MM.1S (cell line): ENCODE measurements around the gene TMEM121B.

ENCODE experiments used
- DNase-seq: peaks from one replicate; pipeline ENCODE4 v3.0.0-alpha.2; 2015
- H2AFZ ChIP-seq: fragments of 300-600 bp; sonication (generic); 2 replicates; pipeline ENCODE4 v1.6.0; 2016; ENCODE audit warnings: antibody characterized with exemption, low read length
- H3F3A ChIP-seq: fragments of 300-600 bp; sonication (generic); 2 replicates; pipeline ENCODE4 v1.6.1; 2016; ENCODE audit warnings: mild to moderate bottlenecking, antibody characterized with exemption, low read length, moderate library complexity, mixed read lengths; ENCODE audit not compliant: insufficient read depth
- H3K27ac ChIP-seq: fragments of 300-600 bp; sonication (generic); 2 replicates; pipeline ENCODE4 v1.5.1; 2016; ENCODE audit warnings: mild to moderate bottlenecking, low read length
- H3K27me3 ChIP-seq: fragments of 300-600 bp; sonication (generic); replicated peaks from 2 replicates; pipeline ENCODE4 v1.6.0; 2016; ENCODE audit warnings: low read length; ENCODE audit not compliant: insufficient read depth
- H3K36me3 ChIP-seq: fragments of 300-600 bp; sonication (generic); replicated peaks from 2 replicates; pipeline ENCODE4 v1.6.1; 2016; ENCODE audit warnings: mild to moderate bottlenecking, low read length, mixed read lengths; ENCODE audit not compliant: insufficient read depth
- H3K4me1 ChIP-seq: fragments of 300-600 bp; sonication (generic); 2 replicates; pipeline ENCODE4 v1.6.1; 2016; ENCODE audit warnings: low read length, mixed read lengths
- H3K4me2 ChIP-seq: fragments of 300-600 bp; sonication (generic); 2 replicates; pipeline ENCODE4 v1.6.0; 2016; ENCODE audit warnings: low read depth, low read length
- H3K4me3 ChIP-seq: fragments of 300-600 bp; sonication (generic); 2 replicates; pipeline ENCODE4 v1.5.1; 2016; ENCODE audit warnings: low read length, mixed read lengths
- H3K79me2 ChIP-seq: fragments of 300-600 bp; sonication (generic); 2 replicates; pipeline ENCODE4 v1.6.1; 2016; ENCODE audit warnings: mixed run types, low read length, mixed read lengths
- H3K9ac ChIP-seq: fragments of 300-600 bp; sonication (generic); 2 replicates; pipeline ENCODE4 v1.6.1; 2016; ENCODE audit warnings: low read length, mixed read lengths
- H3K9me2 ChIP-seq: fragments of 300-600 bp; sonication (generic); replicated peaks from 2 replicates; pipeline ENCODE4 v1.6.1; 2016; ENCODE audit warnings: mild to moderate bottlenecking, low read length, mixed read lengths; ENCODE audit not compliant: insufficient read depth
- H3K9me3 ChIP-seq: fragments of 300-600 bp; sonication (generic); replicated peaks from 2 replicates; pipeline ENCODE4 v1.6.1; 2016; ENCODE audit warnings: mild to moderate bottlenecking, low read length, mixed read lengths; ENCODE audit not compliant: insufficient read depth
- H4K20me1 ChIP-seq: fragments of 300-600 bp; sonication (generic); 2 replicates; pipeline ENCODE4 v1.6.1; 2016; ENCODE audit warnings: mild to moderate bottlenecking, low read length, moderate library complexity, mixed read lengths; ENCODE audit not compliant: insufficient read depth
- EZH2 ChIP-seq: fragments of 300-600 bp; sonication (generic); optimal IDR thresholded peaks from 2 replicates; pipeline ENCODE3; 2017; ENCODE audit warnings: low read depth, mild to moderate bottlenecking, antibody characterized with exemption, low read length, mixed read lengths
- EZH2phosphoT487 ChIP-seq: fragments of 300-600 bp; sonication (generic); IDR thresholded peaks from 2 replicates; pipeline ENCODE4 v1.6.1; 2018; ENCODE audit warnings: antibody characterized with exemption, low read length
- TF ChIP-seq, protein P1 (sequence below): fragments of 300-600 bp; sonication (generic); IDR thresholded peaks from 2 replicates; pipeline ENCODE4 v1.5.1; 2016; ENCODE audit warnings: antibody characterized with exemption, low read length, mixed read lengths

Gene TMEM121B

DNA sequence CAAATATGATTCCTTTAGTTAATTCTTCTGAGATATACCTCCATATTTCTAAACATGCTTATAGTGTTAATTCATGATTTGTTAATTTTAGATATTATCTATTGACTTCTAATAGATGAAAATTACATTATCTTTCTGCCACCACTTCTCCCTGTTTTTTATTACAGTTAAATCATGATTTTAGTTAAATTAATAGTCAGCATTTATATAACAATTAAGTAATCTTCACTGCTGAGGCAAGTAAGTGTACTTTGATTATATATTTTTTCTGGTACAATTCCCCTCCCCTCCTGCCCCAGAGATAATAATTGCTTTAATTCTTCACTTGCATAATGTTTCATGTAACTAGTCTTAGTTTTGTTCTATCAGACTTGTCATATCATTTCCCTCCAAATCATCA, 30.6 kb downstream of the TMEM121B start:
- no peak overlapping the region for H3K27ac ChIP-seq
- no peak for DNase-seq
- no peaks in the 10 kb centered on the region for H3K9me2 ChIP-seq
- H3K9ac ChIP-seq: no peak overlapping the region
- H3K4me2 ChIP-seq: no peak overlapping the region
- H3K9me3 ChIP-seq: no peaks in the 10 kb centered on the region
- H3K4me1 ChIP-seq: peaks cover 22% of the 10 kb centered on the region
- TF ChIP-seq EZH2phosphoT487: no peak
- TF ChIP-seq EZH2: no peak
- TF ChIP-seq, protein P1, sequence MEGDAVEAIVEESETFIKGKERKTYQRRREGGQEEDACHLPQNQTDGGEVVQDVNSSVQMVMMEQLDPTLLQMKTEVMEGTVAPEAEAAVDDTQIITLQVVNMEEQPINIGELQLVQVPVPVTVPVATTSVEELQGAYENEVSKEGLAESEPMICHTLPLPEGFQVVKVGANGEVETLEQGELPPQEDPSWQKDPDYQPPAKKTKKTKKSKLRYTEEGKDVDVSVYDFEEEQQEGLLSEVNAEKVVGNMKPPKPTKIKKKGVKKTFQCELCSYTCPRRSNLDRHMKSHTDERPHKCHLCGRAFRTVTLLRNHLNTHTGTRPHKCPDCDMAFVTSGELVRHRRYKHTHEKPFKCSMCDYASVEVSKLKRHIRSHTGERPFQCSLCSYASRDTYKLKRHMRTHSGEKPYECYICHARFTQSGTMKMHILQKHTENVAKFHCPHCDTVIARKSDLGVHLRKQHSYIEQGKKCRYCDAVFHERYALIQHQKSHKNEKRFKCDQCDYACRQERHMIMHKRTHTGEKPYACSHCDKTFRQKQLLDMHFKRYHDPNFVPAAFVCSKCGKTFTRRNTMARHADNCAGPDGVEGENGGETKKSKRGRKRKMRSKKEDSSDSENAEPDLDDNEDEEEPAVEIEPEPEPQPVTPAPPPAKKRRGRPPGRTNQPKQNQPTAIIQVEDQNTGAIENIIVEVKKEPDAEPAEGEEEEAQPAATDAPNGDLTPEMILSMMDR: no peak
- H2AFZ ChIP-seq: no peak overlapping the region
- no peaks in the 10 kb centered on the region for H3K27me3 ChIP-seq
- no peaks in the 10 kb centered on the region for H3K36me3 ChIP-seq
- peaks cover 24% of the 10 kb centered on the region for H3K79me2 ChIP-seq
- H3K4me3 ChIP-seq: no peak overlapping the region
- H3F3A ChIP-seq: peaks cover 14% of the 10 kb centered on the region
- no peaks in the 10 kb centered on the region for H4K20me1 ChIP-seq

DNA sequence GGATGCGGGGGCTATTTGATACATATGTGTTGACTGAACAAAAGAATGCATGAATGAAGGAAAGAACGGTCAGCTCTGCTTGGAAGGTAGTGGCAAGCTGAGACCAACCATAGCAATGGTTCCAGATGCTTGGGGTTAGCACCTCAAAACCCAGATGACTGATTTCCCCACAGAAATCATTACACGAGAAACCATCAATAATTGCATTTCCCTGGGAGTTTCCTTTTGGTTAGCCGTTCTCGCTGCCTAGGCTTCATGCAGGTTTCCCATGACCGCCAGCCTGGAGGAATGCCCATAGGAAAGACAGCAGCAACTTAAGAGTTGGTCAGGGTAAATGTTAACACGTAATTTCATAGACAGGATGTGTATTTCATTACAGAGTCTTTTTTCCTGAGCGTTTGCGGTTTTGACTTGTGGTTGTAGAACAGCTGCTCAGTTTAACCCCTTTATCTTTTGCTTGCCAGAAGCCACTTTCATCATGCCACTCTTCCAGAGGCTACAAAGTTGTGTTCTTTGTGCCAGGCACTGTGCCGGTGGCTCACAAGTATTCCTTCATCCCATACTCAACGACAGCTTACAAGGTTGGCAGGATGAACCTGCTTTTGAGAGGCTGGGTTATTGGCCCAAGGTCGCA, 33.5 kb downstream of the TMEM121B start:
- H3K27ac ChIP-seq: peak overlapping the region; percentile 37; the same call in 1 of the 2 replicates
- no peaks in the 10 kb centered on the region for H3K27me3 ChIP-seq
- H3K9ac ChIP-seq: no peak overlapping the region
- TF ChIP-seq EZH2phosphoT487 (no peak), EZH2 (no peak)
- TF ChIP-seq, protein P1: no peak
- no peaks in the 10 kb centered on the region for H3K9me3 ChIP-seq
- peaks cover 26% of the 10 kb centered on the region for H3K79me2 ChIP-seq
- H3K9me2 ChIP-seq: no peaks in the 10 kb centered on the region
- H2AFZ ChIP-seq: no peak overlapping the region
- peak overlapping the region; percentile 18; the same call in 1 of the 2 replicates for H3K4me3 ChIP-seq
- DNase-seq: peak; percentile 85
- peak overlapping the region; percentile 75 for H3K4me2 ChIP-seq
- H3F3A ChIP-seq: peaks cover 14% of the 10 kb centered on the region
- H3K4me1 ChIP-seq: peaks cover 22% of the 10 kb centered on the region
- no peaks in the 10 kb centered on the region for H4K20me1 ChIP-seq
- no peaks in the 10 kb centered on the region for H3K36me3 ChIP-seq

DNA sequence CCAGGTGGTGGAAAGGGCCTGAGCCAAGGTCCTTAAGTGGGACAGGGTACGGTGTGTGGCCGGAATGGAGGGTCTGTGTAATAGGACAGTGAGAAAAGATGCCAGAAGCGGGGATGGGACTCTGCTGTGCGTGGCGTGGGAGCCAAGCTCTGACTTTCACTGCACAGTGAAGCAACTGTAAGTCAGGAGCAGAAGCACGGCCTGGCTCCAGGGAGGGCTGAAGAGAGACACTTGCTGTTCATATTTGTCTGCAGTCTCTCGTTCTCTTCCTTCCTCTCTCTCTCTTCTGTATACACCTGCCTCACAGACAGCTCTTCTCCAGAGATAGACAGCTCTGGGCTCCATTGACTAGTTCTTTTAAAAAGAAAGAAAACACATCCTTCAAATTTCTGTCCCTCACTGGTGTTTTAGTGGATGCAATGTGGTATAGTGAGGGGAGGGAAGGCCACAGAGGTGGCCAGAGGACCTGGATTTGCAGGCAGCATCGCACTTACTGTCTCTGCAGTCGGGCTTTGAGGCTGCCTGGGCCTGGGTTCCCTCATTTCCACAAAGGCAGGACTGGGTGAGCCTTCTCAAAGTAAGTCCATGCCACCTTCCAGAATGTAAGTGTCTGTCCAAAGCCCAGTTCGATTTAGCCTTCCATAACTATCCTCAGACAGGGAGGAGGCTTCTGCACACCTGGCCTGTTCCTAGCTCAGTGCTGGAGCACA, 34.2 kb downstream of the TMEM121B start:
- H2AFZ ChIP-seq: no peak overlapping the region
- peaks cover 22% of the 10 kb centered on the region for H3K4me1 ChIP-seq
- H3K4me2 ChIP-seq: peak overlapping the region; percentile 75
- no peak overlapping the region for H3K9ac ChIP-seq
- peaks cover 14% of the 10 kb centered on the region for H3F3A ChIP-seq
- DNase-seq: no peak
- H3K36me3 ChIP-seq: no peaks in the 10 kb centered on the region
- no peaks in the 10 kb centered on the region for H3K9me2 ChIP-seq
- H3K79me2 ChIP-seq: peaks cover 26% of the 10 kb centered on the region
- no peaks in the 10 kb centered on the region for H3K27me3 ChIP-seq
- peak overlapping the region; percentile 37; the same call in 1 of the 2 replicates for H3K27ac ChIP-seq
- no peaks in the 10 kb centered on the region for H4K20me1 ChIP-seq
- no peaks in the 10 kb centered on the region for H3K9me3 ChIP-seq
- peak overlapping the region; percentile 18; the same call in 1 of the 2 replicates for H3K4me3 ChIP-seq
- no peak for TF ChIP-seq EZH2
- TF ChIP-seq, protein P1: no peak
- TF ChIP-seq EZH2phosphoT487: no peak
